Smooth muscle cell (in vitro differentiated cells): Measurements from ENCODE around the gene PLCB1. TPM values are rescaled to one million over a fixed set of nuclear protein-coding genes. Genes with fewer than 3 reads are reported as not detected.

Experiments used
- DNase-seq: peaks from one replicate; lab custom pipeline; 2025; ENCODE audit not compliant: unreplicated experiment; lab: John Stamatoyannopoulos, UW
- H2AFZ ChIP-seq: fragments of 200-600 bp; sonication (generic); 2 replicates; pipeline ENCODE4 v1.6.0; 2016; ENCODE audit warnings: antibody characterized with exemption, low read depth, mild to moderate bottlenecking
- H3F3A ChIP-seq: fragments of 200-600 bp; sonication (generic); 2 replicates; pipeline ENCODE4 v1.6.0; 2017; ENCODE audit warnings: antibody characterized with exemption, low read depth
- H3K27ac ChIP-seq: fragments of 200-600 bp; sonication (generic); 2 replicates; pipeline ENCODE4 v1.5.1; 2016; ENCODE audit warnings: low read depth, mild to moderate bottlenecking
- H3K27me3 ChIP-seq: fragments of 200-600 bp; sonication (generic); 2 replicates; pipeline ENCODE4 v1.6.1; 2016; ENCODE audit warnings: low read depth, mild to moderate bottlenecking
- H3K36me3 ChIP-seq: fragments of 200-600 bp; sonication (generic); 2 replicates; pipeline ENCODE4 v1.5.1; 2016; ENCODE audit warnings: low read depth
- H3K4me1 ChIP-seq: fragments of 200-600 bp; sonication (generic); 2 replicates; pipeline ENCODE4 v1.5.1; 2016; ENCODE audit warnings: low read depth
- H3K4me2 ChIP-seq: fragments of 200-600 bp; sonication (generic); 2 replicates; pipeline ENCODE4 v1.6.0; 2016; ENCODE audit warnings: mild to moderate bottlenecking
- H3K4me3 ChIP-seq: fragments of 200-600 bp; sonication (generic); 2 replicates; pipeline ENCODE4 v1.5.1; 2016; ENCODE audit warnings: mild to moderate bottlenecking
- H3K79me2 ChIP-seq: fragments of 200-600 bp; sonication (generic); 2 replicates; pipeline ENCODE4 v1.6.0; 2016; ENCODE audit warnings: low read depth, mild to moderate bottlenecking
- H3K9ac ChIP-seq: fragments of 200-600 bp; sonication (generic); 2 replicates; pipeline ENCODE4 v1.6.0; 2016; ENCODE audit warnings: low read depth
- H3K9me3 ChIP-seq: fragments of 200-600 bp; sonication (generic); replicated peaks from 2 replicates; pipeline ENCODE4 v1.5.1; 2016; ENCODE audit warnings: low read depth
- H4K20me1 ChIP-seq: fragments of 200-600 bp; sonication (generic); 2 replicates; pipeline ENCODE4 v1.6.0; 2016; ENCODE audit warnings: low read depth
- CTCF ChIP-seq: fragments of 200-600 bp; sonication (generic); IDR thresholded peaks from 2 replicates; pipeline ENCODE4 v1.5.1; 2017; ENCODE audit warnings: borderline replicate concordance, mild to moderate bottlenecking, antibody characterized with exemption; ENCODE audit not compliant: insufficient read depth, poor library complexity, severe bottlenecking
- WGBS: methylation state at CpG from one replicate; pipeline ENCODE4 v1.1.7; 2016; ENCODE audit warnings: low lambda C conversion rate; 5-methylcytosine and 5-hydroxymethylcytosine counted together
- polyA plus RNA-seq: library from polyadenylated mRNA; unstranded; fragments of >200 nt; fragmentation: Nextera tagmentation; extraction: Ambion mirVana; gene quantifications from 2 replicates; pipeline ENCODE4 v1.2.1, GENCODE V29; 2016
- total RNA-seq: library from RNA; depleted of rRNA; stranded (reverse); fragments of >200 nt; gene quantifications from 2 replicates; pipeline ENCODE4 v1.2.3, GENCODE V29; 2014

PLCB1 gene
- total and polyA plus RNA-seq, 2 experiments from 2014 or later, result 4.7 to 25.3 TPM

DNA sequence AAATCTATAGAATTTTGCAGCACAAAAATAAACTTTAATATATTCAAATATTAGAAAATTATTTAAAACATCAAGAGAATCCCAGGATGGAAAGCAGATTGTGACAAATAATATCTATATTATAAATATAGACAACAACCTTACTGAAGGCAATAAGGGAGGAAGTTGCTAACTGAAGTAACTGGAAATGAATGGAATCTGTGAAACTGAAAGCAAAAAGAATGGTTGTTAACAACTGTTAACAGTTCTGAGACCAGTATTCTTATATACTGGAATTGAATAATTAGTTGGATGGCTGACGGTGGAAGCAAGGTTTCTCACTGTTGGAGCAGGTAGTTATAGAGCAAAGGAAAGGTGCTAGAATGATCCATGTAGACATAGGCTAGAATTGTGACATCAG is 220.4 kb downstream of the PLCB1 start:
- H3K4me2 ChIP-seq, result no peak overlapping the region
- H3K27me3 ChIP-seq, result no peaks in the 10 kb centered on the region
- no peaks in the 10 kb centered on the region for H3K36me3 ChIP-seq
- H3K79me2 ChIP-seq, result no peaks in the 10 kb centered on the region
- H3K9me3 ChIP-seq, result no peaks in the 10 kb centered on the region
- no peak for DNase-seq
- no peak overlapping the region for H3K27ac ChIP-seq
- H2AFZ ChIP-seq, result no peak overlapping the region
- no peak for TF ChIP-seq CTCF
- no peaks in the 10 kb centered on the region for H4K20me1 ChIP-seq
- WGBS, result 96% methylated on average over 1 of the region's 1 CpG
- H3K9ac ChIP-seq, result no peak overlapping the region
- no peaks in the 10 kb centered on the region for H3K4me1 ChIP-seq
- no peaks in the 10 kb centered on the region for H3F3A ChIP-seq
- H3K4me3 ChIP-seq, result no peak overlapping the region

DNA sequence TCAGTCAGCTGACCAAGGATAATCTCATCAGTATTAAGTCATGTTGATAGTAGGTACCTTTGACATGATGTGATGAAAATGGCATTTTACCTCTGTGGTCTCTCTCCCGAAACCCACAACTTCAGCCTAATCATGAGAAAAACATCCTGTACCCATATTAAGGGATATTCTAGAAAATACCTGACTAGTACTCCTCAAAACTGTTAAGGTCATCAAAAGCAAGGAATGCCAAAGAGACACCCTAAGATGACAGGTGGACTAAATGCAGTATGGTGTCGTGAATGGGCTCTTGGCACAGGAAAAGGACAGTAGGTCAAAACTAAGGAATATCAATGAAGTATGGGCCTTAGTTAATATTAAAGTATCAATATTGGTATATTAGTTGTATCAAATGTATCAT is 221.4 kb downstream of the PLCB1 start:
- no peak for DNase-seq
- WGBS, result 89% methylated on average over 2 of the region's 2 CpGs
- Histone ChIP-seq H3K9me3 (no peaks in the 10 kb centered on the region), H3K9ac (no peak overlapping the region), H3K4me3 (no peak overlapping the region), H2AFZ (no peak overlapping the region), H4K20me1 (no peaks in the 10 kb centered on the region), H3F3A (no peaks in the 10 kb centered on the region), H3K4me1 (no peaks in the 10 kb centered on the region), H3K27me3 (no peaks in the 10 kb centered on the region), H3K36me3 (no peaks in the 10 kb centered on the region), H3K4me2 (no peak overlapping the region), H3K27ac (no peak overlapping the region), H3K79me2 (no peaks in the 10 kb centered on the region)
- TF ChIP-seq CTCF, result no peak

DNA sequence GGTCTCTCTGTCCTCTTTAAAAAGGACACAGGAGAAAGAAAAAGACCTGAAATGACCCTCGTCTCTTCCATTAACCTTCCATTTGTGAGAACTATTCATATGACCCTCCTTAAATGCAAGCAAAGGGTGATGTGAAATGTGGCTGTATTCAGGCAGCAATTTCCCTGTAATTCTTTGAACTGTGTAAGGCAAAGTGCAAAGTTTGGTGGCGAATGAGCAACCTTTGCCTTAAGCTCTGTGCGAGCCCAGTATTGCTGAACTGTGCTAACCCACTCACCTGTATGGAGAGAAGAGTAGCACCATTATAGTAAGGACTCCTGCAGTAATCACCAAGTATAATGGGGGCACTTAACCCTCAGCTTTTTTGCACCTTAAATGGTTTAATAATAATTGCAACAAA is 223.4 kb downstream of the PLCB1 start:
- H3K27ac ChIP-seq, result no peak overlapping the region
- no peak overlapping the region for H3K9ac ChIP-seq
- WGBS, result 79% methylated on average over 3 of the region's 3 CpGs
- H3K4me2 ChIP-seq, result no peak overlapping the region
- TF ChIP-seq CTCF, result no peak
- H3K4me3 ChIP-seq, result no peak overlapping the region
- H3K36me3 ChIP-seq, result no peaks in the 10 kb centered on the region
- no peaks in the 10 kb centered on the region for H4K20me1 ChIP-seq
- H3K4me1 ChIP-seq, result peaks cover 3% of the 10 kb centered on the region
- no peak overlapping the region for H2AFZ ChIP-seq
- H3F3A ChIP-seq, result no peaks in the 10 kb centered on the region
- H3K79me2 ChIP-seq, result no peaks in the 10 kb centered on the region
- no peak for DNase-seq
- no peaks in the 10 kb centered on the region for H3K27me3 ChIP-seq
- H3K9me3 ChIP-seq, result no peaks in the 10 kb centered on the region

GRCh38 chr20:8356806-8357205 is 224.7 kb downstream of the PLCB1 start:
- Histone ChIP-seq H3K4me2 (no peak overlapping the region), H2AFZ (no peak overlapping the region), H3K9me3 (no peaks in the 10 kb centered on the region), H3K4me3 (no peak overlapping the region), H3K79me2 (no peaks in the 10 kb centered on the region), H4K20me1 (no peaks in the 10 kb centered on the region), H3K27me3 (no peaks in the 10 kb centered on the region), H3K36me3 (no peaks in the 10 kb centered on the region), H3K27ac (no peak overlapping the region), H3K4me1 (peaks cover 3% of the 10 kb centered on the region), H3K9ac (no peak overlapping the region), H3F3A (no peaks in the 10 kb centered on the region)
- no peak for TF ChIP-seq CTCF
- 94% methylated on average over 2 of the region's 2 CpGs for WGBS
- DNase-seq, result no peak
